Stimulated activated CD4-positive, alpha-beta T cell treated with anti-CD3 and anti-CD28 coated beads, Interleukin-1b, Interleukin-23, amount 100 ng/mL, for 1 hour (primary cell): ENCODE data around the gene WNT3.

Experiments used
- DNase-seq, 2 donors: peaks; one replicate each; pipeline ENCODE4 v3.0.0-alpha.2; 2020; ENCODE audit warnings: low read depth in 2 of 2

WNT3 gene

GRCh38 chr17:46834846-46835245 is 16.4 kb upstream of the WNT3 start:
- no peak for DNase-seq

DNA sequence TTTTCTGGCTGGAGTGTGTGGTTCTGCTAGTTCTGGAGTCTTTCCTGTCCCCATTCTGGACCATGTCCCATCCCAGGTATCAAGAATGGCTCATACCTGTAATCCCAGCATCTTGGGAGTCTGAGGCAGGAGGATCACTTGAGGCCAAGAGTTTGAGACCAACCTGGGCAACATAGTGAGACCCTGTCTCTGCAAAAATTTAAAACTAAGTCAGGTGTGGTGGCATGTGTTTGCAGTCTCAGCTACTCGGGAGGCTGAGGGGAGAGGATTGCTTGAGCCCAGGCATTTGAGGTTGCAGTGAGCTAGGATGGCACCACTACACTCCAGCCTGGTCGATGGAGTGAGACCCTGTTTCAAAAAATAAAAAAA is 15.3 kb upstream of the WNT3 start:
- no peak for DNase-seq

GRCh38 chr17:46832945-46833839 is 14.7 kb upstream of the WNT3 start:
- DNase-seq: no peak

GRCh38 chr17:46832331-46832821 is 13.9 kb upstream of the WNT3 start:
- DNase-seq: no peak

GRCh38 chr17:46831573-46832330 is 13.3 kb upstream of the WNT3 start:
- DNase-seq: no peak

GRCh38 chr17:46827274-46827673 is 8.8 kb upstream of the WNT3 start:
- DNase-seq: no peak

DNA sequence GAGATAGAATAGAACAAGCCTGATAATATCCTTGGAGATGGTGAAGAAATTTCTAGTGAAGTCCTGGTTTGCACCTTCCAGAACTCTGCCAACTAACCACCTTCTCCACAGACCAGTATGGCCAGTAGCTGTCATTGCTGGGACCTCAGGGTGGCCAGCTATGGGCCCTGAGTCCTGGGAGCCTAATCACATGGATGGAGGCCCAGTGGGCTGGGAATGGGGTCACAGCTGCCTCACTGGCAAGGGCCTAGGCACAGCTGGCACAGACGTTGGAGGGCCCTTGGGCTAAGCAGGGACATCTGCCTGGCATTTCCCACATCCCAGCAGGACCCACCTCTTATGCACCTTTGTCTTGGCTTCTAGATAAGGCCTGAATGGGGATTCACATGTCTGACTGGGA is 7.6 kb upstream of the WNT3 start:
- DNase-seq: no peak

GRCh38 chr17:46823657-46824056 is 5.2 kb upstream of the WNT3 start:
- DNase-seq: no peak

GRCh38 chr17:46822388-46822921 is 4.0 kb upstream of the WNT3 start:
- DNase-seq: no peak

DNA sequence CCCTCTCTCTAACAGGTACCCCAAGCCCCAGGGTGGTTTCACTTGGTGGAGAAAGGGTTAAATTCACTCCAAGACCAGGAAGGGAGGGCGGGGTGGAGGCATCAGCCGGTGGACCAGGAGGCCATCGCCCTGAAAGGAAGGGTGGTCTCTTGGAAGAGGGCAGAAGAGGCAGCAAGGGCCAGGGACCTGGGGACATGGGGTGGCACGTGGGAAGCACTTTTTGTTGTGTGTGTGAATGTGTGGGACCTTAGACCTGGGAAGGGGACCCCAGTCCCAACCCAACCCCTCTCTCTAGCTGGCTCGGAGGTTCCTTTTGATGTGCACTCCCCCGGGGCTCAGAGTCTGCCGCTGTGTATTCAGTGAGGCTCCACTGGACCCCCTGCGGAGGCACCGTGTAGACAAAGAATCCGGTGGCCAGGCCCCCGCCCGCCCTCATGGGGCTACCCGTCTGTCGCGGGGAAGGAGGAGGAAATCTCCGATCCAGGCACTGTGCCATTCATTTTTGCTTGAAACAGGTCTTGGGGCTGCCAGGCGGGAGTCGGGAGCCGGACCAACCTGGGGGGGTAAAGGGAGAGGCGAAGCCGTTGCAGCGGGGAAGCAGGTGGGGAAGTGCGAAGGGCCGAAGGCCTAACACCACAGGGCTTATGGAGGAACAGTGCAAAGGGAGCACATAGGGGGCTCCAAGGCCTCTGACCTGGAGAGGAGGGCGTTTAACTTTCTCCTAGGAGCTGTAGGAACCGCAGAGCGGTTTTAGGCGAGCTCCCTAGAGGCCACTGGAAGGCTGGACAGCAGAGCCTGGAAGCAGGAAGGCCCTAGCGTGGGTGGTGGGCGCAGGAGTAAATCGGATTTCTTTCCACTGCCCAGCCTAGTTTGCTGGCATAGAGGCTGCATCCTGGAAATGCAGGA is 3.2 kb upstream of the WNT3 start:
- no peak for DNase-seq

- DNase-seq: no peak
These were observed 2.3 kb upstream of the WNT3 start for GRCh38 chr17:46820592-46821450.

DNA sequence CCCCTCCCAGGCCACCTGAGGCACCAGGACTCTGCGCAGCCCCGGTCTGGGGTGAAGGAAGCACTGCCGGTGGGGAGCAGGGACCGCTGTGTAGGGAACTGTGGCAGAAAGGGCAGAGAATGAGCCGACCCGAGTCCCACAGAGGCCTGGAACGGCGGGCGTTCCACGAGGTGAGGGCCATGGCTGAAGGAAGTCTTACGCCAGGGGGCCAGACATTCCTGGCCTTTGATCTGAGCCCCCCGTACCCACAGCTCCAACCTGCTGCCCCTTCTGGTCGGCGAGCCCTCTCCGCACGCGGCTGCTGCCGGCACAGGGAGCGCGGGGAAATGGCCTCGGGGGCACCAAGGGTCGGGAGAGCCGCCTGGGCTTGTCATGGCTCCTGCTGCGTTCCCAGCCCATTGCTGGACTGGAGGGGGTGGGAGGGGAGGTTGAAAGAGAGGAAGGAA is 1.4 kb upstream of the WNT3 start:
- DNase-seq: no peak

DNA sequence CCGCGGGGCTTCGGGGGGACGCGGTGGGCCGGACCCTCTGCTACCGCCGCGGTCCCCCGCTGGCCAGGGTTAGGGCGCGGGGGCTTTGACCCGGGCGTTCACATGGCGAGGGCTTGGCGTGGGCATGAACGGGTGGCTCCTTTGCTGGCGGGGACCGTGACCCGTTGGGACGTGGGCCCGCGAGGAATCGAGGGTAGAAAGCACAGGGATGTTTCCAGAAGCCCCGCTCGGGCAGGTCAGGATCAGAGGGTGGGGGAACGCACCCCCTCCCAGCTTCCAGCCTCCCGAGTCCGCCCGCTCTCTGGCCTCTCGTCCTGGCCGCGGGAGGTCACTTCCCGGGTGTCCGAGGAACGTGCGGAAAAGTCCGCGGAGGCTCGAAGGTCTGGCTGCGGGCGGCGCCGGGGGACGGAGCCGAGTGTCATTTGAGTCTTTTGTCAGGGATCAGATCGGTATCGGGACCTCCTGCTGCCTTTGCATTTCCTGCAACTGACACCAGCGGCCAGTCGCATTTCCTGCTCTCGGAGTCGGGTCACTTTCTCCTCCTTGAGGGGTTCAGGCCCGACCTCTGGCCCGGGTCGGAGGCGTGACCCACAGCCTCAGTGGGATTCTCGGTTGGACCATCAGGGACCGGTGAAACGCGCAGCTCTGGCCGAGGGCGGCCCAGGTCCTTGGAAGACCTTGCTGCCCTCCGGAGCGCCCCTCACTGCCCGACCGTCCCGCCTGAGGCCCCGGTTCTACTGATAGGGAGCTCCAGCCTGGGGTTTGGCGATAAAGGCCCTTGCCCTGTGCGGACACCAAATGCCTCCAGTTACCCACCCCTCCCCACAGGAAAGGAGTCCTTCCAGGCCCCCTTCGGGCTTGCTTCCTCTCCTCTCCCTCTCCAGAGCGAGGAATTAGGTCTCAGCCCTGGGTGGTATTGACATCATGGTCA is 702 bp upstream of the WNT3 start:
- no peak for DNase-seq

GRCh38 chr17:46817901-46818209 is 637 bp downstream of the WNT3 start:
- no peak for DNase-seq

GRCh38 chr17:46817151-46817900 is 1.2 kb downstream of the WNT3 start:
- DNase-seq: no peak

GRCh38 chr17:46815474-46816353 is 2.8 kb downstream of the WNT3 start:
- no peak for DNase-seq

DNA sequence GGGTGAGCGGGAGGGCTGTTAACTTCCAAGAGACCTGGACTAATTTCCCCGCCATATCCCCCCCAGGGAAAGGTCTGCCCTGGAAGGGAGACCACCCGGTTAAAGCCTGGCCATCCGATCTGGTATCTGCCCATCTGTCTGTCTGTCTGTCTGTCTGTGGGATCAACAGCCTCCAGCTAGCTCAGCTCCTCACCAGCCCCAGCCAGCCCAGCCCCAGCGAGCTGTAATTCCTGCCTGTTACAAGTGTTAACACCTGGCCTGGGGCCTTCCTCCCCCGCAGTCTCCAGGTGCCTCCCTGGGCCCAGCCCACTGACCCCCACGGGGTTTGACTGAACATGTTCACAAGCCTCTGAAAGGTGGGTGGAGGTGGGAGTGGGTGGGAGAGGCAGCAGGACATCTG is 4.0 kb downstream of the WNT3 start:
- no peak for DNase-seq

- no peak for DNase-seq
These were observed 4.6 kb downstream of the WNT3 start for GRCh38 chr17:46813920-46814319.
